ENCODE measurements around the gene SLCO2A1.

SLCO2A1 gene

DNA sequence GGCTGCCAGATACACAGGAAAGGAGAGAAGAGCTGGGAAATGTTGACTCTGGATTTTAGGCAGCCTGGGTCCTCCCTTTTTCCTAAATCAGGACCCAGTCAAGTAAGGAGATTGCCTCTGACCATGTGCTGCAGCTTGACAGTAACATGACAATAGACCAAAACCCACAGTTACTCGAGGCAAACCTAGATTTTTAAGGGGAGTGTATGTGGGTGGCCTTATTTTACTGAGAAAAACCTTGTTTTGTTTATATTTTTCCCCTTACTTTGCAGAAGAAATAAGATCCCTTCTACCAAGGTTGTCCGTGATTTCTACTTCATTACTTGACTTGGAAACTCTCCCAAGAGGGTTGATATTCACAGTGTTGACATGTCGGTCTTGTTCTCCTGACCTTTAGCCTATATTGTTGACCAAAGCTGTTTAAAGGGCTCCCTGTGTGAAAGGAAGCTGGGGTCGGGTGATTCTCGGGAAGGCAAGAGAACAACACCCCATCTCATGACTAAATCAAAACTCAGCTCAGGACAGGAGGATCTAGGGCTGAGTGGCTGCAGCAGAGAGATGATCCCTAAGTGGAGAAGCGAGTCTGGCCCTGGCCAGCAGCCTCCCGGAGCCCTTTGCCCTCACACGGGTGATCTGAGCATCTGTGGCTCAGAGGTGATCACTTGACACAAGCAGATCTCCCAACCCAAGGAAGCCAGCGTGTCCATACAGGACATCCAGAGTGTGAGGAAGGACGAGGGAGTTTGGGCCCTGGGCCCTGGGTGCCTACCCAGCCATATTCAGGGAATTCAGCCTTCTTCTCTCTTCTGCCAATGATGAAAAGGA is 31.0 kb upstream of the SLCO2A1 start:
- DNase-seq (ENCODE audit: low read depth in 2 of 2), result no peak

DNA sequence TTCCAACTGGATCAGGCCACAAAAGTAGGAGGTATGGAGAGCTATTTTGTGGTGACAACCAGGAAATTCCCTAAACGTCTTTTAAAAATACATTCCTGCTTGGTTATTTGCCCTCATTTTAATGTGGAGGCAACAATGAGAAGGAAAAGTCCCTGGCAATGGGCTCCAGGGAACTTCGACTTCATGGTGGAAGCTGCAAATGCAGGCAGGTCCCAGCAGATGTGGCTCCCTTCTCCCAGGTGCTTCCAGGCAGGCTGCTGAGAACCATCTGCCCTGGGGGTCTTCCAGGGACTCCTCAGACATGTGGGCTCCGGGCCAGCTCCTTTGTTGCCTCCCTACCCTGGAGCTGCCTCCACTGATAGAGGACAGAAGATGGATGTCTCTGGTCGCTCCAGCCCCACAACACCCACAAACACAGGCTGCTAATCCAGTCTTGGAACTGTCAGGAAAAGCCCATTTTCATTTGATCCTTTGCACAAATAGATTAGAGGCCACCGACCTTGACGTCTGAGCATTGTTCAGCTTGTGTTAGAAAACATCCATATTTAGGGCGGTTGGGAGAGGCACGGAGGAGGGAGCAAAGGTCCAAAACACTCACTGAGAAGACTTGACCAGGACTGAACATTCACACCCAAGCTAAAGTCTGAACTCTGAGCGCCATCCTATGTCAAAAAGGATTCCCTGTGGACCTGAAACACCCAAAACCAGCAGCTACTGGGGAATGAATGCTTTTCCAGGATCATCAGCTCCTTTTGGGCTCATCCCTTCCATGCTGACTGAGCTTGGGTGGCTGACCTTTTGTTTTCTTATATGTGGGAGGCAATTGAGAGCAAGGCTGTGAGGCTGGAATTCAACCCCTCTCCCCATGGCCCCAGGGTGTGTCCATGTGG is 30.2 kb upstream of the SLCO2A1 start:
- DNase-seq (ENCODE audit: low read depth in 2 of 2), result no peak

DNA sequence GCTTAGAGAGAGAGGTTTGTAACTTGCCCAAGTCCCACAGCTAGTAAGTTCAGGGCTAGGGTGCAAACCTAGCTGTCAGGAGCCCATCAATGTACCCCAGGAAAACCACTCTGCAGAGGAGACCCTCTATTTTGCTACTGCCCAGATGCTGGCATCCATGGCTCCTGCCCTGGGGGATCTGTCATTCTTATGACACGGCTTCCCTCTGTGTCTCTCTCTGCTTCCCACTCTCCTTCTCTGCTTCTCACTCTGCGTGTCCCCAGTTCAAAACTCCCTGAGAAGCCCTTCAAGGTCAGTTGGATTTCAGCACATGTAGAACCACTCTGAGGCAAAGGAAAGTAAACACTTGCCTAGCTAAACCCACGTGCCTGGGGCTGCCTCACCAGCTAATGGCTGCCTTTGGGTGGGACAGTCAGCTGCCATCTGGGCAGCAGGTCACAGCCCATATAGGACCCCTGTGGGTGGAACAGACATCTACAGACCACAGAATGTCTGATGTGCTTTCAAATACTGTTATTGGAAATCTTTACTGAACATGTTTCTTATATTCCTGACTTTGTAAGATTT is 29.4 kb upstream of the SLCO2A1 start:
- DNase-seq (ENCODE audit: low read depth in 2 of 2), result no peak

DNA sequence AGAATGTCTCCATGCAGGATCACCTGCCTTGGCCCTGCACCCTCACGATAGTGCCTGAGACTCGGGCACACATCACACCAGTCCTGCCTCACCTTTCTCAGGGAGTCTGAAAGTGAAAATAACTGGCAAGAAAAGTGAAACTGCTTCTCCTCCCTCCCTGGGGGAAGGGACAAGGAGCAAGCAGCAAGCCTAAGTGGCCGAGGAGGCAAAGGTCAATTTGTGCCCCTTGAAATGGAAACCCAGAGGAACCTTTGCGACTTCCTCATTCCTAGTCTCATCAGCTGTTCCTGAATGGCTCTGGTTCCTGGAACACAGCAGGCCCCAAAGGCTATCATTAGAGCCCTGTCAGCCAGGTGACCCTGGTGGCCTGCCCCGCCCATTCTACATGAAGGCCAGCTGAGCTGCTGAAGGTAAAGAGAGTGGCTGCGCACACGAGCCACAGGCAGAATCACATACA is 28.0 kb upstream of the SLCO2A1 start:
- no peak for DNase-seq (ENCODE audit: low read depth in 2 of 2)

DNA sequence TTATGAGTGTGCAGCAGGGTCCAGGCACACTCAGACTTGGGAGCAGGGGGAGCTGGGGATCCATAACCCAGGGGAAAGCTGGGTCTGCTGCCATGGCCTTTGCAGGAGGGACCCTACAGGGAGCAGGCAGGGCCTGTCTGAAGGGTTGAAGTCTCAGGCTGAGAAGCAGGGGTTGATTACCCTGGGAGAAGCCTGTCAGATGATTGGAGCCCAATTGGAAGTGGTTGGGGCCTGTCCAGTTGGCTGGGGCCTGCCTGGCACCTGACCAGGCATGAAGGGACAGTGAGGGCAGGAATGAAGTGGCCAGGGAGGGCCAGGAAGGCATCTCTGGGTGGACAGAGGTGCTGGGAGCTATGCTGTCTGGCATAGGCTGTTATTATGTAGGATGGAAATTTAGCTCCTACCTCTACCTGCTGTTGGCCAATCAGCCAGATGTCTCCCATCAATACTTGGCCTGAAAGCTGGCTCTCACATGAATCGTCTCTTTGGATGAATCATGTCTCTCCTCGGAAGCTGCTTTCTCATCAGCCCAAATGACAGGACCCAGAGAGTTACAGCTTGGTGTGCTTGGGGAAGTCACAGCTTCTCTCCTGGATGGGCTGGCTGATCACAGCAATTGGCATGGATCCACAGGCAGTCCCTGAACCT is 27.4 kb upstream of the SLCO2A1 start:
- no peak for DNase-seq (ENCODE audit: low read depth in 2 of 2)

DNA sequence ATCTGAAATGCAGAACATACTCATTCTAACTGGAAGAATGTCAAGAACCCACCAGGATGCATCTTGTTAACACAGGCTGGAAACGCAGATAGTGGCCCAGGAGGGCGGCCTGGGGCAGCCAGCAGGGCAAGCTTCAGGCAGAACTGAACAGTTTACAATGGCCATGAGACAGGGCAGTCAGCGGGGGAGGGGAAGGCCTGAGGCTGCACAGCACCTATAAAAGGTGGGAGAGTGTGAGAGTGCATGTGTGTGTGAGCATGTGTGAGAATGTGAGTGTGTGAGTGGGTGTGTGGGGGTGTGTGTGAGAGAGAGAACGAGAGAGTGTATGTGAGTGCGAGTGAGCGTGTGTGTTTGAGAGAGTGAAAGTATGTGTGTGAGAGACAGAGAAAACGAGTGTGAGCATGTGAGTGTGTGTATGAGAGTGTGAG is 26.8 kb upstream of the SLCO2A1 start:
- DNase-seq (ENCODE audit: low read depth in 2 of 2), result no peak

DNA sequence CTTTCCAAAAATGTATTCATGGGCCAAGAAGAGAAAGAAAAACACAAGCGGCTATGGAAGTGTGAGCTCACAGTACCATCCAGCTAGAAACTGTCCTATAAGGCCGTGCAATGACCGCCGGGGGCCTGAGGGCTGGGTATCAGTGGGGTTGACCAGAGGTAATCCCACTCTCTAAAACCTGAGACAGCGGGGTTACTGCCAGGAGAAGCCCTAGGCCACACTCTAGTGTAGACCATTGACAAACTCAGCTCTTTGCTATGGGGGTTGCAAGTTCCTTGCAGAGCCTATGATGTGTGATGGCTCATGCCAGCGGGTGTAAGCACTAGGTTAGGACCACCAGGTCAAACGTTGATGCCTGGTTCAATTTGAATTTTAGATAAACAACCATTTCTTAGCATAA is 25.9 kb upstream of the SLCO2A1 start:
- no peak for DNase-seq (ENCODE audit: low read depth in 2 of 2)

DNA sequence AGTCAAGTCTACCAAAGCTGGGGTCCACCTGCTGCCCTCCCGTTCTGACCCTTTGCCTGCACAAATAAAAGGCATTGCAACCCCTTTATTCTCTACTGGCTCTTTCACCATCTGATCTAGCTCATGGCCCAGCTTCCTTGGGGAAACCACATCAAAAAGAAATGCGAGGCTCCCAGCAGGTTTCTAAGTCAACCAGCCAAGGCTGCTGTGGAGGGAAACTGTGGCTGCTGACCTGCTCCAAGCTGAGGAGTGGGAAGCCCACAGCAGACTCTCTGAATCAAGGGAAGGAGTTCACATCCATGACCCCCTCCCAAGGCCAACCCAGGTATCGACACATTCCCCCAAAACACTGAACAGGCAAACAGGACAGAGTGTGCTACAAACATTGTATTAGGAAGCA is 25.2 kb upstream of the SLCO2A1 start:
- no peak for DNase-seq (ENCODE audit: low read depth in 2 of 2)

DNA sequence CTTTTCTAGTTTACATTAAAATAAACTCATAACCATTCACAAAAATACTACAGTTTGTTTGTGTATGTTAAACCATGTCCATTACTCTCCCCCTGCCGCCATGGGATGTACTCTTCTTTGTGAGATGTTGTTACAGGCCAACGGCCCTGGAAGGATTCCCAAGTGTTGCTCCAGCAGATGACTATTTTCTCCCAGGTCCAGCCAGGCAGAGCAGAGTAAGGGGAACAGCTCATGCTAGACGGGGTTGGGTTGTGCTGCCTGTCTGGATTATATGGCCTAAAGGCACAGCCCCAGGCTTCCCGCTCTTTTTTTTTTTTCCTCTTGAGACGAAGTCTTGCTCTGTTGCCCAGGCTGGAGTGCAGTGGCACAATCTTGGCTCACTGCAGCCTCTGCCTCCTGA is 24.5 kb upstream of the SLCO2A1 start:
- DNase-seq (ENCODE audit: low read depth in 2 of 2), result no peak

DNA sequence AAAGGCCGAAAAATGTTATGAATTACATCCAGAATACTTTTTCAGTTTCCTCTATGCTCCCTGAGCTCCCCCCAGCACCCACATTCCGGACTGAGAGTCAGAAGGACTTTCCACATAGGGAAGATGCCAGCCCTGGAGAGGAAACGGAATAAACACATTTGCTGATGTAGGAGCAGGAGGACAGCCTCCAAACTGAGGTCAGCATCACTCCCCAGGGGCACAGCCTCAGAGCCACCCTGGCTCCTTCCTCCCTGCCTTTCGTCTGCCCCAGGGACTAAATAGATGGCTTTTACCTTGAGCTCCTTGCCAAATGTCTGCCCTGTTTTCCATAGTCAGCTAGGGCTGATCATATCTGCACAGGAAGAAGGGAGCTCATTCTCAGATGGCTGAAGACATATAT is 22.6 kb upstream of the SLCO2A1 start:
- no peak for DNase-seq (ENCODE audit: low read depth in 2 of 2)

DNA sequence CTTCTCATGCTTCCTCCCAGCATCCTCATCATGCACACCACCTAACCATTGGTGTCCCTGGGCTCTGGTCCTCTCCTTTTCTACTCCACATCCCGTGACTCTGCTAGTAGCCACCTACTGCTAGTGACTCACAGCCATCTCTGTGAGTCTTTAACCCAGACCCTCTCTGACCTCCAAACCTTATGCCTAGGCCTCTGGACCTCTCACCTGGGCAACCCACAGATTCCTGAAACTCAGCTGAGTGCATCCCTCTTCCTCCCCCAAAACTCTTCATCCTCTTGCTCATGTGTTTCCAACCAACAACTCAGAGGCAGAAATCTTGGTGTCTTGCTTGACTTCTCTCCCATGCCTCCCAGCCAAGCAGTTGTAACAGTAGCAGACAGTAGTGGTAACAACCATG is 20.0 kb upstream of the SLCO2A1 start:
- DNase-seq (ENCODE audit: low read depth in 2 of 2), result no peak

DNA sequence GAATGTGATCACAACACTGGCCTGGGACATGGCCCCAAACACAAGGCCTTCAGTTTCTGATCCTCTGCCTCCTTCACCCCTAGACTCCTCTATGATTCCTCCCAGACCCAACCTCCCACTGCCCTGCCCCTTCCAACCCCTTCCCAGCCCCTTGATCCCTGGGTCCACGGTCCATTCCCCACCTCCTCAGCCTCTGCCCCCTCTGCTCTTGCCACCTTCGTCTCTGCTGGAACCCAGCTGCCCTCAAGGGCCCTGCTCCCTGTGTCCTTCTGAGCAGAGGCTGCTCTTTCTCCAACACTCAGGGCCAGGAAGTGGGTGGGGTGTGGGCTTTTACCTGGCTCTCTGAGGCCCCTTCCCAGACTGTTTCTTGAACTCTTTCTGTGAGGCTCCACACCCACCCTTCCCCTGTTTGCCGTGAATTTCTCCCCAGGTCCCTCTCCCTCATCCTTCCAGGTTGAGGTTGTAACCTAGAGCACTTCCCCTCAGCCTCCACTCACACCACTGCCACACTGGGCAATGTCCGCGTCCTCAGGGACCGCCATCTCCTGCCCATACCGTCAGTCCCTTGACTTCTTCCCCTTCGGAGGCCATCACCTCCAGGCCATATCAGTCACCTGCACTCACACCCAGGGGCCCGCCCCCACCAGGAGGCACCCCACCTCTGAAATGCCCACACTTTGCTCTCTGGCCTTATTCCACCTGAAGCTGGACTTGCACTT is 18.7 kb upstream of the SLCO2A1 start:
- DNase-seq (ENCODE audit: low read depth in 2 of 2), result no peak

DNA sequence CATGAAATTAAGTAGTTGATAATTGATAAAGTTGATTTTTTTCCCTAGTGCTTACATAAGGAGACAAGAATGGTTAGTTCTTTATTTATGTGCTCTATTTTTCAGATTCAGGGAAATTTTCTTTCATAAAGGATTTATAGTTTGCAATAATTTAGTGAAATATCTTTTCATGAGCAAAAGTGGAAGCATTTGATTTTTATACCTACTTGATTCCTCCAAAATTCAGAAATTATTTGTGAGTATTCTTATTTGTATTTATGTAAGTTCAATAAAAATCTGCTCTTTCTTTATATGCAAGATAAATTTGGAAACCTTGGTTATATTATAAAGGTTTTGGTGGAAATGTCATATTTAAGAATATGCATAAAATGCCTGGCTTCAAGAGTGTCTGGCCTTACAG is 14.7 kb upstream of the SLCO2A1 start:
- no peak for DNase-seq (ENCODE audit: low read depth in 2 of 2)

DNA sequence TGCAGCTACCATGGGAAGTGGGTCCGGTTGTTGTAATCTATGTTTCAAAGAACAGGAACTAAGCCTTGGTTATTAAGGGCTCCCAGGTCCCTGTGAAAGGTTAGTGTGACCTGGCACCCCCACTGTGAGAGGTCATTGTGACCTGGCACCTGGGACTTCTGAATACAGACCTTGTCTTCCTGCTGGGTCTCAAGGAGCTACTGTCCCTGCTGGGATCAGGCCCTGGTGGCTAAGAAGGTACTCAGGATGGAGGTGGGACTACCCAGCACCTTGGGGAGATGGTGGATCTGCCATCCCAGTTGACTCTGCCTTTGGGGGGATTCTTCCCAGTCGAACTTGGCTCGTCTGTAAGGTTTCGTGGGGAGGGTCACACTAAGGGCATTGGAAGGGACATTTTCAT is 10.3 kb upstream of the SLCO2A1 start:
- DNase-seq (ENCODE audit: low read depth in 2 of 2), result no peak

DNA sequence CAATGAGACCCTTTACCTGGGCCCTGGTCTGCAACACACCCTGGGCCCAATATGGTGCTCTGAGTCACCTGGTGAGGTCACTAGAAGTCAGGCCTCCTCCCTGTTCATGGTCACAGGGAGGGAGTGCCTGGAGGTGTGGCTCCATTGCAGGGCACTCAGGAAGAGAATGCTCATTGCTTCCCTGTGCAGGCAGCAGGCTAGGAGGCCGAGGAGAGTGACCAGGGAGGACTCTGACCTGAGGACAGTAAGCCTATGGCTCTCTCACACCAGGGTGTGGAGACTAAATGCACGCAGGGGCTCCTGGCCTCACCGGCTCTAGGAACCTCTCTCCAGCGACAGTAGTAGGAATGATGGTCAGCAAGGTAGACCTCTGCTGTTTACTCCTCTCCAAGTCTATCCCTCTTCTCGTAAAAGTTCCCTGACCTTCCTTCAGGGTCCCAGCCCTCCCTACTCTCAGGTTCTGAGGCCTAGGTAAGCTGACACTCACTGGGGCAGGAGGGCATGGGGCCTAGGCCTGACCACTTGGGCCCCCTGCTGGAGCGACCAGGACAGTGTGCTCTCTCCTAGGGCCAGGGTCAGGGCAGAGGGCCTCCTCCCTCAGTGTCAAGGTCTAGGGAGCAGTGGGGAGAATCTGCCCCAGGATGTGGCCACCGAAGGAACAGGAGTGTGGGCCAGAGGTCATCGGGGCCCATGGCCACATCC is 9.6 kb upstream of the SLCO2A1 start:
- no peak for DNase-seq (ENCODE audit: low read depth in 2 of 2)

DNA sequence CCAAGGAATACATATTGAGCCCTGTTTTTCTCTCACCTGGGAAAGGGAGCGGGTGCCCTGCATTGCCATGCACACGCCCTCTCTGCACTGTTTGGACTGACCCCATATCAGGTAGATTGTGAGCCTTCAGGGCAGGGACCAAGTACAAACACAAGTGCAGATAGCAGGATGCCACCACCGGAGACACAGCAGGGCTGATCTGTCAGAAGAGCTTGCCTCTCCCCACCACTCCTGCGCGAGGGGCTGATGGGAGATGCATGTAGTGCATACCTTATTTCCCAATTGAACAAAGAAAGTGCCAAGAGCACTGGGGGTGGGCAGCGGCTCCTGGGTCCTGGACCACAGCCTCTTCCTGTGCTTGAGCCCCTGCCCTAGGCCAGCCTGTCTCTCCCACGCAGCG is 9.0 kb upstream of the SLCO2A1 start:
- no peak for DNase-seq (ENCODE audit: low read depth in 2 of 2)

DNA sequence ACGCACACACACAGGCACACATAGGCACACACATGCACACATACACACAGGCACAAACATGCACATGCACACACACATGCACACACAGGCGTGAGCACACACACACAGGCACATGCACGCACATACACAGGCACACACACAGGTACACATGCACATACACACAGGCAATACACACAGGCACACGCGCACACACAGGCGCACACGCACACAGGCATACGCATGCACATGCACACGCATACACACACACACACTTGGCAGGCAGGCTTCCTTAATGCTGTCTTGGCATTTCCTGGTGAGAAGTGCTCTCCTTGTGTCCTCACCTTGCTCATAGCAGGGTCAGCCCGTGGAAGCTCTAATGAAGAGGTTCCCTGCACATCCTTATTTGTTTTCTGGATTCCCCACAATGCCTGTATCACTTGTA is 8.4 kb upstream of the SLCO2A1 start:
- no peak for DNase-seq (ENCODE audit: low read depth in 2 of 2)

DNA sequence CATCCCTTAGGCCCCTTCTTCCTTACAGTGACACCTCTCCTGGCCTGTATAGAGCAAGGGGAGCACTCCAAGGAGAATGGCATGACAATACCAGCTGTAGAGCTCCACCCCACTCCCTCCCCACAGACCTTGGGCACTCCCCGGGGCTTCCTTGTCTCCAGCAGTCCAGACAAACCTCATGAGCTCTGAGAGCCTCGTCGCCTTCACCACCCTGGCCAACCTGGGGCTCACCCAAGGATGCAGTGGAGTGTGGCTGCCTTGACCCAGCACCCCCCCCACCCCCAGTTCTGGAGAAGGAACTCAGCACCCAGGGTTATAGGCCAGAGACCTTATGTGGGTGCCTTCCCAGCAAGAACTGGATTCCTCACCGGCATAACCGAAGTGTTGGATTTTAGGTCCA is 7.4 kb upstream of the SLCO2A1 start:
- DNase-seq (ENCODE audit: low read depth in 2 of 2), result no peak

DNA sequence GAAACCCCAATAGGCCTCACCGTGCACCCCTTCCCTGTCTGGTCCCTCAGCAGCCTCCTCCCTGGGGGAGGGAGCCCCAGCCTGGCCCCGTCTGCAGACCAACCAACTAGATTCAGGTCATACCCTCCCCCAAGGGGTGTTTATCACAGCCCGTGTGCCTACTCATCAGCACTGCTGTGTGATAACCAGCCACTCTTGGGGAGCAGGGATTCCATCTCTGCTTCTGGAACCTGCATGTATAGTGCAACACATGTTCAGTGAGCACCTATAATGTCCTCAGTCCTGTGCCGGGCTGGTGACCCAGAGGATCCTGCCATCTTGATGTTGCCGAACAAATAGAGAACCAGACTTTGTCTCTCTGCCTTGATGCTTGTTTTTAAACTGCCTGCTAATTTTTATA is 6.6 kb upstream of the SLCO2A1 start:
- no peak for DNase-seq (ENCODE audit: low read depth in 2 of 2)

DNA sequence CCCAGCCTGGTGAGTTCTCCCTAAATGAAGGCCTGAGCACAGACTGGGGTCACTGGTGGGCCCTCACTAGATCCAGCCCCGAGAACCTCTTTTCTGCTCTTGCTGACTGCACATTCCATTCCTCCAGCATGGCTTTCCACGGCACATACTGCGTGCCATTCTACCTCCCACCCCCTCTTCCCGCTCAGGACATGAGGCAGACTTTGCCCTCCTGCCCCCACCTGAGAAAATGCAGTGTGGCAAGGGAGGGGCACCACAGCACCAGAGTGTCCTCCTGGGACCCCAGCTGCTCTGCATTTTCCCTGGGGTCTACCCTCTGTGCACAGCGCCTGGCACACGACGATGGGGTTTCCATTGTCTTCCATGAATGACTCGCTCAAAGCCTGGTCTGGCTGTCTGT is 6.1 kb upstream of the SLCO2A1 start:
- DNase-seq (ENCODE audit: low read depth in 2 of 2), result no peak

Measured in stimulated activated CD8-positive, alpha-beta memory T cell treated with anti-CD3 and anti-CD28 coated beads, Interleukin-2, amount 100 ng/mL, for 1 hour (primary cell).